ENCODE data around the gene NR5A2.

GRCh38 chr1:200153277-200154055 lies 126.0 kb downstream of the NR5A2 start:
- TF ChIP-seq CTCF (IDR thresholded peaks at IDR 0.05) (no peak), POLR2A (IDR thresholded peaks at IDR 0.05) (no peak)
